PC-9 (cell line): ENCODE data around the gene AQP1. TPM values are rescaled to one million over a fixed set of nuclear protein-coding genes. Genes with fewer than 3 reads are reported as not detected.

Experiments used
- BruUV-seq: library from RNA; stranded (reverse); fragments of 400-500 nt; replicated peaks from 2 replicates; lab custom pipeline; 2021; lab: Mats Ljungman, UMichigan
- CTCF ChIA-PET: fragments of 300-600 bp; sonication (Branson Sonifier 250); formaldehyde crosslinking; loops from one replicate; lab custom pipeline; 2022; ENCODE audit warnings: antibody characterized with exemption; lab: Charles Lee
- POLR2A ChIA-PET: fragments of 300-600 bp; sonication (Branson Sonifier 250); formaldehyde crosslinking; loops from one replicate; lab custom pipeline; 2022; ENCODE audit warnings: antibody characterized with exemption; ENCODE audit not compliant: unreplicated experiment; lab: Charles Lee
- DNase-seq, 2 experiments: peaks; one replicate each; pipeline versions ENCODE4 v3.0.0 to v3.0.0-alpha.2; 2015 to 2022; ENCODE audit warnings: mixed read lengths in 1 of 2
- H2AFZ ChIP-seq: fragments of 200-600 bp; sonication (generic); 2 replicates; pipeline ENCODE4 v1.8.1; 2017; ENCODE audit warnings: antibody characterized with exemption
- H3F3A ChIP-seq: fragments of 200-600 bp; sonication (generic); 2 replicates; pipeline ENCODE4 v1.8.1; 2017; ENCODE audit warnings: antibody characterized with exemption, mild to moderate bottlenecking, low read depth; ENCODE audit not compliant: insufficient read depth
- H3K27ac ChIP-seq: fragments of 200-600 bp; sonication (generic); 2 replicates; pipeline ENCODE4 v1.6.1; 2016; ENCODE audit warnings: mixed run types
- H3K27me3 ChIP-seq: fragments of 200-600 bp; sonication (generic); 2 replicates; pipeline ENCODE4 v1.6.1; 2016; ENCODE audit warnings: low read depth, mixed run types; ENCODE audit not compliant: insufficient read depth
- H3K36me3 ChIP-seq: fragments of 200-600 bp; sonication (generic); 2 replicates; pipeline ENCODE4 v1.6.1; 2016; ENCODE audit warnings: low read depth, mixed run types
- H3K4me1 ChIP-seq: fragments of 200-600 bp; sonication (generic); replicated peaks from 2 replicates; pipeline ENCODE4 v1.6.1; 2016; ENCODE audit warnings: mixed run types; ENCODE audit not compliant: insufficient read depth
- H3K4me2 ChIP-seq: fragments of 200-600 bp; sonication (generic); 2 replicates; pipeline ENCODE4 v1.6.1; 2017; ENCODE audit warnings: mixed run types
- H3K4me3 ChIP-seq: fragments of 200-600 bp; sonication (generic); 2 replicates; pipeline ENCODE4 v1.6.1; 2016; ENCODE audit warnings: mixed run types
- H3K79me2 ChIP-seq: fragments of 200-600 bp; sonication (generic); 2 replicates; pipeline ENCODE4 v1.6.1; 2017; ENCODE audit warnings: low read depth, mixed run types
- H3K9me2 ChIP-seq: fragments of 200-600 bp; sonication (generic); 2 replicates; pipeline ENCODE4 v1.8.1; 2017; ENCODE audit warnings: mild to moderate bottlenecking; ENCODE audit not compliant: insufficient read depth
- H3K9me3 ChIP-seq: fragments of 200-600 bp; sonication (generic); 2 replicates; pipeline ENCODE4 v1.8.1; 2016; ENCODE audit warnings: low read depth; ENCODE audit not compliant: insufficient read depth
- H4K20me1 ChIP-seq: fragments of 200-600 bp; sonication (generic); 2 replicates; pipeline ENCODE4 v1.8.1; 2017; ENCODE audit not compliant: insufficient read depth
- EZH2 ChIP-seq: fragments of 200-600 bp; sonication (generic); IDR thresholded peaks from 2 replicates; pipeline ENCODE4 v1.8.0; 2017; ENCODE audit warnings: antibody characterized with exemption, low read depth
- intact Hi-C: fragments of 100-400 bp; cut with micrococcal nuclease; formaldehyde crosslinking; loops from one replicate; pipeline ENCODE4 v1.10.0; 2022; ENCODE audit not compliant: unreplicated experiment
- total RNA-seq: library from RNA; stranded (reverse); gene quantifications from 2 replicates; pipeline ENCODE4 v1.2.3, GENCODE V29; 2021
- TF ChIP-seq, protein P1 (sequence below): fragments of 200-600 bp; sonication (generic); conservative IDR thresholded peaks from 2 replicates; pipeline ENCODE4 v1.6.1; 2017; ENCODE audit warnings: mixed run types, antibody characterized with exemption, mild to moderate bottlenecking, moderate library complexity

AQP1 gene
- total RNA-seq, 1 experiment from 2014 or later, result 4.0 TPM

DNA sequence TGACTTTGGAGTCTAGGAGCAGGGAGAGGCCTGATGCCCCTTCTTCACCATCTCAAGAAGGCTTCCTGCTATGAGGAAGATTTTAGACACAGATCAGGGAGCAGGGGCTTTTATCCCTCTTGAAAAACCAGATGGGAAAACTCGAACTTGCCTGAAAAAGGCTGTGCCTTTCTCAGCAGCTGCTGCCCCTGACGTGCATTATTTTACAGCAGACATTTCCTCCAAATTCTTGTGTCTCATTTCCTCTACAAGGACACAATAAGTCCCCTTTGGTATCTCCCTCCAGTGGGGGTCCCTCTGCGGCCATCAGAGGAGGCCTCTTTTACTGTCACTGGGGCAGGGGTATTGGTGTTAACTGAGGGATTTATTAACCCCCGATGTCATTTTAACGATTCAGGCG, 38.0 kb upstream of the AQP1 start:
- Histone ChIP-seq H3K4me3 (no peak overlapping the region), H3K4me1 (no peaks in the 10 kb centered on the region), H3F3A (no peaks in the 10 kb centered on the region), H3K79me2 (no peaks in the 10 kb centered on the region), H2AFZ (no peak overlapping the region), H3K36me3 (no peaks in the 10 kb centered on the region), H3K4me2 (no peak overlapping the region), H3K9me3 (no peaks in the 10 kb centered on the region), H3K27me3 (no peaks in the 10 kb centered on the region), H3K27ac (no peak overlapping the region), H3K9me2 (no peaks in the 10 kb centered on the region), H4K20me1 (no peaks in the 10 kb centered on the region)
- no peak for DNase-seq
- no TSS peak for BruUV-seq
- CTCF ChIA-PET, result no interaction called here
- POLR2A ChIA-PET, result no interaction called here
- no peak for TF ChIP-seq EZH2
- TF ChIP-seq, protein P1, sequence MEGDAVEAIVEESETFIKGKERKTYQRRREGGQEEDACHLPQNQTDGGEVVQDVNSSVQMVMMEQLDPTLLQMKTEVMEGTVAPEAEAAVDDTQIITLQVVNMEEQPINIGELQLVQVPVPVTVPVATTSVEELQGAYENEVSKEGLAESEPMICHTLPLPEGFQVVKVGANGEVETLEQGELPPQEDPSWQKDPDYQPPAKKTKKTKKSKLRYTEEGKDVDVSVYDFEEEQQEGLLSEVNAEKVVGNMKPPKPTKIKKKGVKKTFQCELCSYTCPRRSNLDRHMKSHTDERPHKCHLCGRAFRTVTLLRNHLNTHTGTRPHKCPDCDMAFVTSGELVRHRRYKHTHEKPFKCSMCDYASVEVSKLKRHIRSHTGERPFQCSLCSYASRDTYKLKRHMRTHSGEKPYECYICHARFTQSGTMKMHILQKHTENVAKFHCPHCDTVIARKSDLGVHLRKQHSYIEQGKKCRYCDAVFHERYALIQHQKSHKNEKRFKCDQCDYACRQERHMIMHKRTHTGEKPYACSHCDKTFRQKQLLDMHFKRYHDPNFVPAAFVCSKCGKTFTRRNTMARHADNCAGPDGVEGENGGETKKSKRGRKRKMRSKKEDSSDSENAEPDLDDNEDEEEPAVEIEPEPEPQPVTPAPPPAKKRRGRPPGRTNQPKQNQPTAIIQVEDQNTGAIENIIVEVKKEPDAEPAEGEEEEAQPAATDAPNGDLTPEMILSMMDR, result no peak
- intact Hi-C loops, result no loop called here

DNA sequence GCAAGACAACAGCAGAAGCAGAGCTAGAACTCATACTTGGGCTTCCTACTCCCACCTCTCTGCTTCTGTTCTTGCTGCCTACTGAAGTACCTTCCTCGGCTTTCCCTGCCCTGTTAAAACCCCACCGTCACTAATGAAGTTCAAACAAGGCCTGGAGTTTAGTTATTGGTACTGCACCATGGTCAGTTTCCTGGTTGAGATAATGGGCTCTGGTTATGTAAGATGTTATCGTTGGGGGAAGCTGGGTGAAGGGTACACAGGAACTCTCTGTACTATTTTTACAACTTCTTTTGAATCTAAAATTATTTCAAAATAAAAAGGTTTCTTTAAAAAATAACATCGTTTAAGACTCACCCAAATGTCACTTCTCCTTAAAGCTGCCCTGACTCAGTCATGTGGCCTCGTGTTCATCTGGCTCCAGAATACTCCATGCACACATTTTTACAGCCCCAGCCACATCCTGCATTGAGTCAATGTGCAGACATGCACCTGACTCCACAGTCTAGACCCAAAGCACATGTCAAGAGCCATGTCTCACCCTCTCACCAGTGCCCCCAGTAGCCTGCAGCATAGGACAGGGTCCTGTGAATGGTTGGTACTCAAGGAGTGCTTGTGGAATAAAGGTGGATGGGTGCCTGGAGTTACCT, 36.9 kb upstream of the AQP1 start:
- Histone ChIP-seq H3K9me2 (no peaks in the 10 kb centered on the region), H3K9me3 (no peaks in the 10 kb centered on the region), H3K27me3 (no peaks in the 10 kb centered on the region), H3K36me3 (no peaks in the 10 kb centered on the region), H4K20me1 (no peaks in the 10 kb centered on the region), H3K79me2 (no peaks in the 10 kb centered on the region), H3K4me1 (no peaks in the 10 kb centered on the region), H3K27ac (no peak overlapping the region), H3K4me2 (no peak overlapping the region), H3K4me3 (no peak overlapping the region), H3F3A (no peaks in the 10 kb centered on the region; the same call in 1 of the 2 replicates), H2AFZ (no peak overlapping the region)
- BruUV-seq, result no TSS peak
- TF ChIP-seq EZH2, result no peak
- TF ChIP-seq, protein P1, result no peak
- ChIA-PET CTCF (no interaction called here), POLR2A (no interaction called here)
- DNase-seq, result no peak
- intact Hi-C loops, result no loop called here

GRCh38 chr7:30877015-30877769, 34.5 kb upstream of the AQP1 start:
- BruUV-seq, result no TSS peak

More at GRCh38 chr7:30877015-30877769, 34.5 kb upstream of the AQP1 start:
- H3K4me3 ChIP-seq, result no peak overlapping the region
- H3K27me3 ChIP-seq, result no peaks in the 10 kb centered on the region
- intact Hi-C loops, result no loop called here
- ChIA-PET CTCF (interaction anchor here (0.6 kb wide), 1 partner anchor 242 kb away, joined by 3 read pairs; no protein-coding TSS in a partner anchor), POLR2A (no interaction called here)
- no peaks in the 10 kb centered on the region; the same call in 1 of the 2 replicates for H3F3A ChIP-seq
- H3K4me2 ChIP-seq, result no peak overlapping the region
- no peaks in the 10 kb centered on the region for H4K20me1 ChIP-seq
- no peak for DNase-seq
- H3K27ac ChIP-seq, result no peak overlapping the region
- H3K9me2 ChIP-seq, result no peaks in the 10 kb centered on the region
- no peak overlapping the region for H2AFZ ChIP-seq
- H3K36me3 ChIP-seq, result no peaks in the 10 kb centered on the region
- no peaks in the 10 kb centered on the region for H3K4me1 ChIP-seq
- no peaks in the 10 kb centered on the region for H3K9me3 ChIP-seq
- H3K79me2 ChIP-seq, result no peaks in the 10 kb centered on the region
- no peak for TF ChIP-seq EZH2
- TF ChIP-seq, protein P1, result no peak
